HepG2 (cell line): ENCODE data around the gene KRTAP1-5. TPM values are rescaled to one million over a fixed set of nuclear protein-coding genes. Genes with fewer than 3 reads are reported as not detected.

Source experiments
- ATAC-seq: fragments of 200-7000 bp; cut with Tn5 transposase; 3 replicates; pipeline ENCODE4 v1.9.1; 2020; ENCODE audit warnings: mild to moderate bottlenecking, moderate library complexity
- BruUV-seq: library from RNA; stranded (reverse); fragments of 400-500 nt; replicated peaks from 2 replicates; lab custom pipeline; 2021; lab: Mats Ljungman, UMichigan
- CTCF ChIA-PET: fragments of 300-600 bp; formaldehyde crosslinking; extraction: SDS; loops from one replicate; lab custom pipeline; 2021; ENCODE audit warnings: low total read pairs, inconsistent platforms, low intra/inter-chr PET ratio; lab: Yijun Ruan, JAX
- POLR2A ChIA-PET: fragments of 350-600 bp; sonication (Branson Sonifier 250); formaldehyde crosslinking; loops from one replicate; lab custom pipeline; 2020; ENCODE audit warnings: antibody characterized with exemption, inconsistent platforms; lab: Yijun Ruan, JAX
- DNase-seq: peaks from one replicate; pipeline ENCODE4 v3.0.0-alpha.2; 2015; ENCODE audit warnings: low spot score
- FAIRE-seq: peaks from 3 replicates; lab custom pipeline; 2011; peaks lifted over from hg19 to GRCh38; lab: Jason Lieb, UNC
- H2AFZ ChIP-seq: one replicate; pipeline ENCODE4 v1.6.1; 2011; ENCODE audit warnings: low read length, inconsistent platforms
- H3K27ac ChIP-seq: fragments of 300-600 bp; 3 replicates; pipeline ENCODE4 v1.8.0; 2011; ENCODE audit warnings: mixed run types, mild to moderate bottlenecking, mixed read lengths, low read length, inconsistent platforms; ENCODE audit not compliant: insufficient read depth; ENCODE audit errors: extremely low read length
- H3K27me3 ChIP-seq, 2 experiments: fragments of 200-600 bp in 1 of 2; 2 replicates in 1 of 2; 3 replicates in 1 of 2; pipeline versions ENCODE4 v1.6.0 to v1.8.0; 2011; ENCODE audit warnings: low read length in 2 of 2, mild to moderate bottlenecking in 2 of 2, moderate library complexity in 2 of 2, inconsistent platforms in 1 of 2; ENCODE audit not compliant: insufficient read depth in 2 of 2, control insufficient read depth in 1 of 2
- H3K36me3 ChIP-seq, 2 experiments: fragments of 200-600 bp in 1 of 2; replicated peaks in 1 of 2; 2 replicates in 1 of 2; 3 replicates in 1 of 2; pipeline versions ENCODE4 v1.5.1 to v1.8.0; 2011; ENCODE audit warnings: low read length in 2 of 2, inconsistent platforms in 1 of 2; ENCODE audit not compliant: insufficient read depth in 2 of 2, control insufficient read depth in 1 of 2
- H3K4me1 ChIP-seq: 2 replicates; pipeline ENCODE4 v1.5.1; 2012; ENCODE audit warnings: low read length, inconsistent platforms; ENCODE audit not compliant: insufficient read depth
- H3K4me2 ChIP-seq: 2 replicates; pipeline ENCODE4 v1.6.0; 2011; ENCODE audit warnings: low read depth, low read length, inconsistent platforms
- H3K4me3 ChIP-seq, 3 experiments: fragments of 200-600 bp in 1 of 3; sonication (generic), shearing (Covaris generic) in 1 of 3; replicated peaks in 1 of 3; 2 replicates each; pipeline ENCODE4 v1.5.1; 2011 to 2016; ENCODE audit warnings: low read length in 3 of 3, inconsistent platforms in 2 of 3, low read depth in 2 of 3, mild to moderate bottlenecking in 2 of 3, control low read depth in 1 of 3, mixed read lengths in 1 of 3; ENCODE audit not compliant: insufficient read depth in 1 of 3
- H3K79me2 ChIP-seq: one replicate; pipeline ENCODE4 v1.6.1; 2011; ENCODE audit warnings: low read length, inconsistent platforms; ENCODE audit not compliant: insufficient read depth
- H3K9ac ChIP-seq: 2 replicates; pipeline ENCODE4 v1.6.0; 2011; ENCODE audit warnings: mild to moderate bottlenecking, low read depth, low read length, inconsistent platforms; ENCODE audit not compliant: insufficient read depth
- H3K9me3 ChIP-seq: 2 replicates; pipeline ENCODE4 v1.5.1; 2012; ENCODE audit warnings: mild to moderate bottlenecking, low read length
- H4K20me1 ChIP-seq: 2 replicates; pipeline ENCODE4 v1.6.0; 2011; ENCODE audit warnings: inconsistent platforms, mild to moderate bottlenecking, low read length, moderate library complexity; ENCODE audit not compliant: insufficient read depth
- DBP ChIP-seq: sonication (generic); formaldehyde crosslinking; IDR thresholded peaks from 2 replicates; pipeline ENCODE4 v1.4.0; 2020; ENCODE audit warnings: missing genetic modification reagents; ENCODE audit errors: not compliant biosample characterization
- DDIT3 ChIP-seq: sonication (generic); formaldehyde crosslinking; IDR thresholded peaks from 2 replicates; pipeline ENCODE4 v1.4.0; 2020; ENCODE audit warnings: mild to moderate bottlenecking, missing genetic modification reagents
- DRAP1 ChIP-seq: IDR thresholded peaks from 2 replicates; pipeline ENCODE4 v1.6.1; 2016; ENCODE audit warnings: missing genetic modification reagents, missing compliant biosample characterization
- FOXK2 ChIP-seq: fragments of 450-650 bp; IDR thresholded peaks from 2 replicates; pipeline ENCODE4 v1.6.1; 2016
- SKI ChIP-seq: fragments of 450-650 bp; IDR thresholded peaks from one replicate; pipeline ENCODE4 v1.6.1; 2018; ENCODE audit warnings: mild to moderate bottlenecking; ENCODE audit not compliant: partially characterized antibody
- SMAD9 ChIP-seq: sonication (generic); formaldehyde crosslinking; IDR thresholded peaks from 2 replicates; pipeline ENCODE4 v1.5.1; 2020; ENCODE audit warnings: mild to moderate bottlenecking, missing genetic modification reagents
- TOE1 ChIP-seq: sonication (generic); formaldehyde crosslinking; IDR thresholded peaks from 2 replicates; pipeline ENCODE4 v1.4.0; 2020; ENCODE audit warnings: mild to moderate bottlenecking, missing genetic modification reagents
- ZNF281 ChIP-seq: sonication (generic); formaldehyde crosslinking; IDR thresholded peaks from 2 replicates; pipeline ENCODE4 v1.4.0; 2020; ENCODE audit warnings: missing genetic modification reagents, borderline replicate concordance
- ZSCAN25 ChIP-seq: sonication (generic); formaldehyde crosslinking; IDR thresholded peaks from 2 replicates; pipeline ENCODE4 v1.8.0; 2022; ENCODE audit warnings: mild to moderate bottlenecking, missing genetic modification reagents
- ZSCAN31 ChIP-seq: sonication (generic); formaldehyde crosslinking; IDR thresholded peaks from 2 replicates; pipeline ENCODE4 v1.5.0; 2020; ENCODE audit warnings: low read depth, mild to moderate bottlenecking, missing genetic modification reagents
- WGBS: methylation state at CpG from one replicate; pipeline ENCODE4 v1.1.6; 2017; ENCODE audit warnings: low lambda C conversion rate; 5-methylcytosine and 5-hydroxymethylcytosine counted together
- in situ Hi-C: cut with HindIII; loops from 2 replicates; pipeline ENCODE4 v1.10.0; 2017; ENCODE audit warnings: low pct_unique_long_range_greater_than_20kb; ENCODE audit not compliant: extremely low pct_ligation_motif_present
- intact Hi-C: fragments of 100-400 bp; cut with micrococcal nuclease; formaldehyde crosslinking; loops from one replicate; pipeline ENCODE4 v1.10.0; 2022; ENCODE audit not compliant: unreplicated experiment
- polyA plus RNA-seq, 8 experiments: library from polyadenylated mRNA; depleted of rRNA in 3 of 8; stranded (reverse) in 7 of 8; unstranded in 1 of 8; fragments of >200 nt; fragmentation: Illumina TruSeq in 4 of 8; extraction: Trizol in 4 of 8; gene quantifications; 2 replicates each; pipeline versions ENCODE4 v1.2.1 to v1.2.3, GENCODE V29; 2011 to 2016; ENCODE audit warnings: low read depth in 4 of 8, missing spikeins in 1 of 8, mixed read lengths in 1 of 8; ENCODE audit not compliant: insufficient read depth in 1 of 8
- total RNA-seq, 5 experiments: library from RNA; depleted of rRNA; stranded (reverse); fragments of >200 nt; fragmentation: Illumina TruSeq; extraction: Trizol; gene quantifications; 2 replicates each; pipeline ENCODE4 v1.2.3, GENCODE V29; 2016; ENCODE audit warnings: low read depth in 1 of 5

KRTAP1-5 gene
- total and polyA plus RNA-seq, 2 of the 13 experiments (the other 11 are each of a cell fraction or from before 2014, with no cell fraction given): 0.09 TPM; not detected in 1

- Histone ChIP-seq H4K20me1 (no peaks in the 10 kb centered on the region), H3K27me3 (no peaks in the 10 kb centered on the region; a peak in 1 of 5 replicates), H2AFZ (no peak within 1 kb of the TSS), H3K79me2 (no peaks in the 10 kb centered on the region), H3K36me3 (no peaks in the 10 kb centered on the region), H3K9me3 (no peaks in the 10 kb centered on the region), H3K27ac (no peak within 1 kb of the TSS), H3K4me1 (no peaks in the 10 kb centered on the region), H3K4me2 (no peak within 1 kb of the TSS), H3K9ac (no peak within 1 kb of the TSS), H3K4me3 (no peak within 1 kb of the TSS)
- FAIRE-seq (no peak), DNase-seq (no peak), ATAC-seq (no peak)
- TF ChIP-seq SMAD9 (no peak), DDIT3 (CRISPR knock-in tag) (no peak), SKI (no peak), TOE1 (CRISPR knock-in tag) (no peak), ZNF281 (no peak), DRAP1 (CRISPR knock-in tag) (no peak), ZSCAN31 (CRISPR knock-in tag) (no peak), DBP (CRISPR knock-in tag) (no peak), FOXK2 (no peak), ZSCAN25 (CRISPR knock-in tag) (no peak)
- intact Hi-C loops: no loop called here
- POLR2A ChIA-PET: no interaction called here
- in situ Hi-C loops: no loop called here
- CTCF ChIA-PET: no interaction called here
- 70% methylated on average over 6 of the region's 12 CpGs for WGBS
- BruUV-seq: no TSS peak
Observed at GRCh38 chr17:41029633-41030245, 2.7 kb upstream of the KRTAP1-5 start, which contains the start of gene KRTAP1-4. Gene KRTAP1-4 (minus strand): TSS chr17:41030195. CDS start chr17:41030078, 117 bp downstream.
